Caco-2 (cell line): ENCODE measurements around the gene EFCAB9. TPM values are rescaled to one million over a fixed set of nuclear protein-coding genes. Genes with fewer than 3 reads are reported as not detected.
A peak's percentile ranks its signal among the peaks of the same experiment; 100 is the strongest.

Source experiments
- BruUV-seq: library from RNA; stranded (reverse); fragments of 400-500 nt; replicated peaks from 2 replicates; lab custom pipeline; 2021; lab: Mats Ljungman, UMichigan
- CTCF ChIA-PET: fragments of 300-600 bp; sonication (Branson Sonifier 250); formaldehyde crosslinking; loops from one replicate; lab custom pipeline; 2022; ENCODE audit warnings: antibody characterized with exemption; lab: Charles Lee
- POLR2A ChIA-PET: fragments of 300-600 bp; sonication (Branson Sonifier 250); formaldehyde crosslinking; loops from one replicate; lab custom pipeline; 2022; ENCODE audit warnings: antibody characterized with exemption; lab: Charles Lee
- DNase-seq, 2 experiments: peaks; one replicate each; pipeline versions ENCODE4 v3.0.0 to v3.0.0-alpha.2; 2020 to 2022
- H3K27me3 ChIP-seq: replicated peaks from 2 replicates; pipeline ENCODE4 v1.6.0; 2011; ENCODE audit warnings: low read length; ENCODE audit not compliant: control insufficient read depth, insufficient read depth
- H3K36me3 ChIP-seq: 2 replicates; pipeline ENCODE4 v1.5.1; 2011; ENCODE audit warnings: low read length; ENCODE audit not compliant: control insufficient read depth, insufficient read depth
- H3K4me1 ChIP-seq: fragments of 250-450 bp; sonication (Bioruptor Pico); 2 replicates; pipeline ENCODE4 v1.5.1; 2020; ENCODE audit warnings: mild to moderate bottlenecking
- H3K4me3 ChIP-seq: 2 replicates; pipeline ENCODE4 v1.5.1; 2011; ENCODE audit warnings: low read depth, mild to moderate bottlenecking, control low read depth, low read length
- H3K9me3 ChIP-seq: fragments of 250-450 bp; sonication (Bioruptor Pico); 2 replicates; pipeline ENCODE4 v1.5.1; 2020; ENCODE audit warnings: mild to moderate bottlenecking, moderate library complexity
- H3K27ac Mint-ChIP-seq: one replicate; pipeline ENCODE4 v1.8.0; 2022; ENCODE audit warnings: mixed read lengths; ENCODE audit not compliant: unreplicated experiment
- H3K27me3 Mint-ChIP-seq: one replicate; pipeline ENCODE4 v1.8.0; 2022; ENCODE audit warnings: mixed read lengths; ENCODE audit not compliant: insufficient read depth, unreplicated experiment
- H3K36me3 Mint-ChIP-seq: one replicate; pipeline ENCODE4 v1.8.0; 2022; ENCODE audit warnings: mild to moderate bottlenecking, mixed read lengths; ENCODE audit not compliant: insufficient read depth, unreplicated experiment
- H3K4me1 Mint-ChIP-seq: one replicate; pipeline ENCODE4 v1.8.0; 2022; ENCODE audit warnings: low read depth, mixed read lengths; ENCODE audit not compliant: unreplicated experiment
- H3K4me3 Mint-ChIP-seq: one replicate; pipeline ENCODE4 v1.8.0; 2022; ENCODE audit warnings: mild to moderate bottlenecking, moderate library complexity, mixed read lengths; ENCODE audit not compliant: unreplicated experiment
- H3K9me3 Mint-ChIP-seq: one replicate; pipeline ENCODE4 v1.8.0; 2022; ENCODE audit warnings: mixed read lengths; ENCODE audit not compliant: unreplicated experiment
- CTCF ChIP-seq, 2 experiments: fragments of 200-600 bp in 1 of 2; IDR thresholded peaks; 1 replicate in 1 of 2; 2 replicates in 1 of 2; pipeline versions ENCODE4 v1.5.1 to v1.8.0; 2011 to 2022; ENCODE audit warnings: antibody characterized with exemption in 1 of 2, control low read depth in 1 of 2, inconsistent platforms in 1 of 2, low read depth in 1 of 2, low read length in 1 of 2, mild to moderate bottlenecking in 1 of 2, moderate library complexity in 1 of 2; ENCODE audit not compliant: insufficient read depth in 1 of 2, severe bottlenecking in 1 of 2, unreplicated experiment in 1 of 2
- intact Hi-C: fragments of 100-400 bp; cut with micrococcal nuclease; formaldehyde crosslinking; loops from one replicate; pipeline ENCODE4 v1.10.0; 2022; ENCODE audit not compliant: unreplicated experiment
- total RNA-seq: library from RNA; stranded (reverse); gene quantifications from 2 replicates; pipeline ENCODE4 v1.2.3, GENCODE V29; 2022

EFCAB9 gene
- total RNA-seq, 1 experiment from 2014 or later, result not detected

- intact Hi-C loops, result loop anchor here (5.0 kb wide), 2 partner anchors 44 to 274 kb away; no protein-coding TSS in a partner anchor
- Mint-ChIP-seq H3K9me3 (no peaks in the 10 kb centered on the region), H3K4me1 (no peaks in the 10 kb centered on the region), H3K4me3 (peak overlapping the region; percentile 98), H3K27ac (no peak overlapping the region), H3K36me3 (peaks cover 17% of the 10 kb centered on the region), H3K27me3 (peaks cover 3% of the 10 kb centered on the region)
- Histone ChIP-seq H3K4me3 (no peak overlapping the region), H3K36me3 (no peaks in the 10 kb centered on the region), H3K27me3 (no peaks in the 10 kb centered on the region), H3K4me1 (peaks cover 8% of the 10 kb centered on the region; the same call in 1 of the 2 replicates), H3K9me3 (peaks cover 7% of the 10 kb centered on the region; the same call in 1 of the 2 replicates)
- TF ChIP-seq CTCF (IDR thresholded peaks at IDR 0.05; ENCODE audit: insufficient read depth in 1 of 2, low read depth in 1 of 2, low read length in 1 of 2, severe bottlenecking in 1 of 2, unreplicated experiment in 1 of 2), result no peak
- BruUV-seq, result no TSS peak
- no peak for DNase-seq
- CTCF ChIA-PET, result interaction anchor here (1.0 to 1.1 kb wide), 2 partner anchors 24 to 127 kb away, joined by 4 to 5 read pairs; no protein-coding TSS in a partner anchor
- POLR2A ChIA-PET, result interaction anchor here (0.6 kb wide), 3 partner anchors 40 to 799 kb away, joined by 3 to 7 read pairs (median 4); no protein-coding TSS in a partner anchor
Measured at GRCh38 chr5:172186114-172186695, 7.8 kb upstream of the EFCAB9 start.

DNA sequence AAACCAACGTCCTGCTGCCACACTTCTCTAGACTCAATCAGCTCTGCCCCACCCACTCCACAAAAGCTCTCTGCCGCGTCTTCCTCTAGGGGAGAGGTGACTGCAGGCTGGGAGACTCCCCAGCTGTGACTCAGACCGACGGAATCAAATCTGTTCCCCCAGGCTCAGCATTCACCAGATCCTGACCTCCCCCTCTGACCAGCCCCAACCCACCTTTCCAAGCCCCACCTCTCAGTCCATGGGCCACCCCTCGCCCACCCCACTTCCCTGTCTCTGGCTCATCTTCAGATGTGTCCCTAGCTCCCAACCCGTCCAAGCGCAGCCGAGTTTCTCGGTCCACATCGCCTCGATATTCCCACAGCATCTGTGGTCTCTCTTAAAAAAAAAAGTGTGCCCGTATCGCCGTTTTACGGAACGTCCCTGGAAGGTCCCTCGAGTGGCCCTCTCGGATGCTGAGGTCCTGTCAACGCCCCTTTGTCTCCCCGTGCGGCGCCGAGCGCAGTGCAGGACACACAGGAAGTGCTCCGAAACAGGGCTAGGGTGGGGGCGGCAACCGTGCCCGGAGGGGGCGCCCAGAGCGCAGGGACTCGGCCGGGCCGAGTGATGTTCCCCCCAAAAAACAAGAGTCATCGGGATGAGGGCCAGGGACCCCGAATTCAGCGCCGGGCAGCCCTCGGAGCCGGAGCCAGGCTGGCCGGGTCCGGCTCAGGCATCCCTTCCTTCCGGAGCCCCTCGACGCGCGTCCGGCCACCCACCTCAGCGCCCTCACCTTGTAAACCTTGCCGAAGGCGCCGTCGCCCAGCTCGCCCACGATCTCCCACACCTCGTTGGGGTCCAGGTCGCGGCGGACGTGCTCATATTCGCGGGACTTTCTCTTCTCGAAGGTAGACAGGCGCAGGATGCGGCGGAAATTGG is 6.6 kb upstream of the EFCAB9 start:
- peak; percentile 49 to 53 for DNase-seq
- BruUV-seq, result no TSS peak

More for the DNA sequence above, 6.6 kb upstream of the EFCAB9 start:
- no peak for TF ChIP-seq CTCF (IDR thresholded peaks at IDR 0.05; ENCODE audit: insufficient read depth in 1 of 2, low read depth in 1 of 2, low read length in 1 of 2, severe bottlenecking in 1 of 2, unreplicated experiment in 1 of 2)
- intact Hi-C loops, result loop anchor here (1.0 to 5.0 kb wide), 6 partner anchors 25 to 275 kb away; partner anchors contain the start of gene UBTD2
- Mint-ChIP-seq H3K36me3 (peaks cover 17% of the 10 kb centered on the region), H3K27ac (peak overlapping the region; percentile 36), H3K9me3 (no peaks in the 10 kb centered on the region), H3K4me3 (peak overlapping the region; percentile 98), H3K27me3 (peaks cover 3% of the 10 kb centered on the region), H3K4me1 (no peaks in the 10 kb centered on the region)
- Histone ChIP-seq H3K36me3 (no peaks in the 10 kb centered on the region), H3K4me3 (peak overlapping the region; percentile 91), H3K9me3 (no peaks in the 10 kb centered on the region), H3K27me3 (no peaks in the 10 kb centered on the region), H3K4me1 (peaks cover 8% of the 10 kb centered on the region; the same call in 1 of the 2 replicates)
- POLR2A ChIA-PET, result interaction anchor here (0.6 kb wide), 2 partner anchors 136 to 800 kb away, joined by 4 to 7 read pairs; no protein-coding TSS in a partner anchor
- CTCF ChIA-PET, result interaction anchor here (0.9 to 2.0 kb wide), 7 partner anchors 13 to 279 kb away, joined by 3 to 7 read pairs (median 4); no protein-coding TSS in a partner anchor
